IPS-15b (cell line): ENCODE measurements around the gene PAQR5.

Experiments used
- H3K27me3 ChIP-seq: one replicate; pipeline ENCODE4 v1.6.1; 2013; ENCODE audit warnings: low read length; ENCODE audit not compliant: control insufficient read depth, insufficient read depth
- H3K36me3 ChIP-seq: one replicate; pipeline ENCODE4 v1.6.1; 2013; ENCODE audit warnings: low read length; ENCODE audit not compliant: control insufficient read depth, insufficient read depth
- H3K4me1 ChIP-seq: one replicate; pipeline ENCODE4 v1.6.1; 2013; ENCODE audit warnings: mild to moderate bottlenecking, low read length; ENCODE audit not compliant: control insufficient read depth, insufficient read depth
- H3K4me3 ChIP-seq: one replicate; pipeline ENCODE4 v1.5.1; 2013; ENCODE audit warnings: low read depth, low read length
- H3K9ac ChIP-seq: one replicate; pipeline ENCODE4 v1.6.1; 2013; ENCODE audit warnings: low read depth, mild to moderate bottlenecking, low read length
- H3K9me3 ChIP-seq: one replicate; pipeline ENCODE4 v1.6.1; 2013; ENCODE audit warnings: mild to moderate bottlenecking, low read length; ENCODE audit not compliant: control insufficient read depth, insufficient read depth

PAQR5 gene

DNA sequence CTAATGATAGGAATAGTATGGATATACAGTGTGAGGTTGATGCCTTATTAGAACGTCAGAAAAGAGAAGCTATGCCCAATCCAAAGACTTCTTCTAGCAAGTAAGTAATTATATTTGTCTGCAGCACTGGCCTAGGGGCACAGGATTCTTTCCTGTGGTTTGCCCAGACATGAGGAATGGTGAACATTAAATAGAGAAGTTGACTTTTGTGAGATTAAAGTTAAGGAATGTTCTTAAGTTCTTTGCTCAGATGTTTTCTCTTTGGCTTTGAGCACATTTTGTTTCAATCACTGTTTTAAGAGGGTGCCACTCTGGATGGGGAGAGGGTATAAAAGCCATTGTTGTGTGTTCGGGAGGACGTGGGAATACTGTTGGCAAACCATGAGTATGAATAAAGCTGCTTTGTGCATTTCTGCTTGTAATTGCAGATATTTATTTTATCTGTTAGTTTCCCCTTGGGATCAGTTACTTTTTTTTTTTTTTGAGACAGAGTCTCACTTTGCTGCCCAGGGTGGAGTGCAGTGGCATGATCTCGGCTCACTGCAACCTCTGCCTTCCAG, 123.7 kb downstream of the PAQR5 start:
- no peak overlapping the region for H3K4me3 ChIP-seq
- peaks cover 16% of the 10 kb centered on the region for H3K36me3 ChIP-seq
- no peak overlapping the region for H3K9ac ChIP-seq
- no peaks in the 10 kb centered on the region for H3K4me1 ChIP-seq
- H3K9me3 ChIP-seq: no peaks in the 10 kb centered on the region
- no peaks in the 10 kb centered on the region for H3K27me3 ChIP-seq

DNA sequence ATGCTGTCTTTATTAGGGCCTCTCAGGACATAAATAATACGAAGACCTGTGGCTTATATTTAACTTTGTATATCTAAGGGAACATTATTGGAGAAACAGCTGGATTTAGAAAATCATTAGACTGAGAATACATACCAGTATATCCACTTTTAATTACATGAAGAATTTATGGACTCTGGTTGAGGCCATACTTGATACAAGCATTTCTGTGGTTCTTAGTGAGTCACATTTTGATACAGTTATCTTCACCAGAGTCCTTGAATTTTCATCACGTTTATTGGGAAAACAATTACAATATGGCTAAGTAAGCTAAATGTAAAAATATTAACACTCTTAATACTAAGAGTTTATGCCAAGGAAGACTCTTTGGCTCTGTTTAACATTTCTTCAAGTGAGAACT, 125.3 kb downstream of the PAQR5 start:
- Histone ChIP-seq H3K4me1 (no peaks in the 10 kb centered on the region), H3K9me3 (no peaks in the 10 kb centered on the region), H3K27me3 (no peaks in the 10 kb centered on the region), H3K4me3 (no peak overlapping the region), H3K36me3 (peaks cover 19% of the 10 kb centered on the region), H3K9ac (no peak overlapping the region)

DNA sequence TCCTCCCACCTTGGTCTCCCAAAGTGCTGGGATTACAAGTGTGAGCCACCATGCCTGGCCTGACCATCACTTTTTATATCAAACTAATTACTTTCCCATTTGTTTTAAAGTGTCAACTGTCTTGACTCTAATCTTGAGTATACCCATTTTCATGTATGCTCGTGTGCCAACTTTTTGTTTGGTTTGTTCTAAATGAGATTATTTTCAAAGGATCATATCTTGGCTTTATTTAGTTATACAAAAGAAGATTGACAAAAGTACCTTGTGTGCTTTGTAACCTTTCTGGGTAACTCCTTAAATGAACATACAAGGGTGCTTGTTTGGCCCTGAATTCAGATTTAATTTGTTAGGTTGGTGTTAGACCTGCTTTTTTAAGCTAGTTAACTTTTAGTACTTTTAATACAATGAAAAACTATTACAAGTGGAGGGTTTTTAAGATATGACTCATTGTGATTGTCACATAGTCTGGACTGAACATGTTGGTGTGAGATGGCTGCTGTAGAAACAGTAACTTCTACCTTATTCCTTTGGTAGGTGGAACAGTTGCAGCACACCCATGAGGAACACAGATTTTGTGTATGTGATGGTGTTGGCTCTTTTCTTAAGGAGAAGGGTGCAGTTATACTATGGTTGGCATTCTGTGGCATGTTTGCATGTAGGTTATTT, 126.2 kb downstream of the PAQR5 start:
- no peaks in the 10 kb centered on the region for H3K9me3 ChIP-seq
- H3K27me3 ChIP-seq: no peaks in the 10 kb centered on the region
- peaks cover 24% of the 10 kb centered on the region for H3K36me3 ChIP-seq
- H3K4me3 ChIP-seq: no peak overlapping the region
- no peaks in the 10 kb centered on the region for H3K4me1 ChIP-seq
- no peak overlapping the region for H3K9ac ChIP-seq

DNA sequence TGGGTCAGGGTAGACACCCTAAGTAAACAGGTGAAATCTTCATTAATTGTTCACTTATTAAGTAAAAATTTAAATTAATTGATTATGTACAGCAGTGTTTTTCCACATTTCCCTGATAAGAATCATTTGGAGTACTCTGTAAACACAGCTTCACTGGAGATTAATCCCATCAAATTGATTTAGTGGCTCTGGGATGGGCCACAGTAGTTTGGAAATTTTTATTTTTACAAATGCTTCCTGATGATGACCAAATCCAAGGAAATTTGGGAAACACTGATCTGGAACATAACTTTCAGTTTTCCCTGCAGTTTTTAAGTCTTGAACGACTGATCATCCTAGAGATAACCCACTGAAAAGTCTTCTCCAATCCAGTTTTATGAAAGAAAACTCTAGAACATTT, 135.1 kb downstream of the PAQR5 start:
- H3K36me3 ChIP-seq: peaks cover 19% of the 10 kb centered on the region
- no peaks in the 10 kb centered on the region for H3K27me3 ChIP-seq
- no peak overlapping the region for H3K9ac ChIP-seq
- no peak overlapping the region for H3K4me3 ChIP-seq
- H3K4me1 ChIP-seq: no peaks in the 10 kb centered on the region
- no peaks in the 10 kb centered on the region for H3K9me3 ChIP-seq

DNA sequence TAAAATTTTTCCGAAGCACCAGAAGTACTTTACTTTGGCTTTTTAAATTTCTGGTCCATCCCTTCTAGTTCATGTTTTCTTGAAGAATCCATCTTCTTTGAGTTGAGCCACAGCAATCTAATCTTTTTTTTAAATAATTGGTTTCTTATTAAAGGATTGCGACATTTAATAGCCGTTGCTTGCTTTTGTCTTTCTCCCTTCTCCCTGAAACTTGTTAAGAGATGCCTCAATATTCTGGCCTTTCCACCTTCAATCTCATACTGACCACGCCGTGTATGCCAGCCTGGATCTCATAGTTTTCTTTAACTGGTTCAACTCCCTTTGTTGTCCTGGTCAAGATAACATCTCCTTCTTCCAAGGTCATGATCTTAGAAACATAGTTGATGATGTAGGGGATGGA, 135.5 kb downstream of the PAQR5 start:
- Histone ChIP-seq H3K4me1 (no peaks in the 10 kb centered on the region), H3K36me3 (peaks cover 18% of the 10 kb centered on the region), H3K4me3 (no peak overlapping the region), H3K9me3 (no peaks in the 10 kb centered on the region), H3K27me3 (no peaks in the 10 kb centered on the region), H3K9ac (no peak overlapping the region)

DNA sequence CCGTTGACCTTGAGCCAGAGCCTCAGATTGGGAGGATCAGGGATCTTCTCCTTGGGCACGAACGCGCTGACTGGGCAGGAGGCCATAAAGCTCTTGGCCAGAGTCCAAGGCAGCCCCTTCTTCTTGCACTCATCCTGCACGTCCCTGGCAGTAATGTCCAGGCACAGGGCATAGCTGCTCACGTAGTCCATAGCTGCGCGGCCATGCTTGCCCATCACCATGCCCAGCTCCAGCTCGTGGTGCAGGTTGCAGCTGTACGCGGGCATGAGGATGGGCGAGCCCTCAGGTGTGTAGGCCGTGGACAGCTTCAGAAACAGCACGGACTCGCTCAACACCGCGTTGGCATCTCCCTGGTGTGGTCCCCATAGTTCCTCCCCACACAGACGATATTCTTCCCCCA, 136.0 kb downstream of the PAQR5 start:
- Histone ChIP-seq H3K9ac (no peak overlapping the region), H3K4me3 (no peak overlapping the region), H3K9me3 (no peaks in the 10 kb centered on the region), H3K36me3 (peaks cover 18% of the 10 kb centered on the region), H3K4me1 (no peaks in the 10 kb centered on the region), H3K27me3 (no peaks in the 10 kb centered on the region)

DNA sequence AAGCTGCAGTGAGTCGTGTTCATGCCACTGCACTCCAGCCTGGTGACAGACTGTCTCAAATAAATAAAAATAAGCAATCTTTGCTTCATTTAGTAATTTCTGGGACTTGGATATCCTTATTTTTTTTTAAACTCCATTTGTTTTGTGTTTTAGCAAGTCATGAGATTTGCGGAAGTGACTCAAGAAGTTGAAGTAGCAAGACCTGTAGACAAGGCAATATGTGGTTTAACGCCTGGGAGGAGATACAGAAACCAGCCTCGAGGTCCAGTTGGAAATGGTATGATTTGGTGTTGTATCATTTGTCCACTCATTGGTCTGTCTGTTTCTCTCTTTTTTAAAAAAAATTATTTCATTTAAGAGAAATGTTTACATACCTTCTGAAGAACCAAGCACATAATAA, 137.3 kb downstream of the PAQR5 start:
- Histone ChIP-seq H3K36me3 (peaks cover 21% of the 10 kb centered on the region), H3K9me3 (no peaks in the 10 kb centered on the region), H3K4me3 (no peak overlapping the region), H3K9ac (no peak overlapping the region), H3K27me3 (no peaks in the 10 kb centered on the region), H3K4me1 (no peaks in the 10 kb centered on the region)

DNA sequence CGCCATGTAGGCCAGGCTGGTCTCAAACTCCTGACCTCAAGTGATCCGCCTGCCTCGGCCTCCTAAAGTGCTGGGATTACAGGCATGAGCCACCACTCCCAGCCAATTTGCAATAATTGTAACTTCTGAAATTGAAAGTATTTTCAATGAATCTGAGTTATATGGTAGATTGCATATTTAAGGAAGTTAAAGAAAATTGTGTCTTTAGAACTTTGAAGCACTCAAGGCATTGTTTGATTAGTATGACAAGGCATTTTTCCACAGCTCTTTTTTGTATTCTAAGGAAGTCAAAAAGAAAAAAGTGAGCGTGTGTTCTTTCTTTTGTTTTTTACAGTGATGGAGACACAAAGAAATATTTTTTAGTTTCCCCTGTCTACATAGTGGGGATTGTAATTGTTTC, 138.2 kb downstream of the PAQR5 start:
- Histone ChIP-seq H3K4me3 (no peak overlapping the region), H3K9ac (no peak overlapping the region), H3K9me3 (no peaks in the 10 kb centered on the region), H3K4me1 (no peaks in the 10 kb centered on the region), H3K27me3 (no peaks in the 10 kb centered on the region), H3K36me3 (peaks cover 20% of the 10 kb centered on the region)

DNA sequence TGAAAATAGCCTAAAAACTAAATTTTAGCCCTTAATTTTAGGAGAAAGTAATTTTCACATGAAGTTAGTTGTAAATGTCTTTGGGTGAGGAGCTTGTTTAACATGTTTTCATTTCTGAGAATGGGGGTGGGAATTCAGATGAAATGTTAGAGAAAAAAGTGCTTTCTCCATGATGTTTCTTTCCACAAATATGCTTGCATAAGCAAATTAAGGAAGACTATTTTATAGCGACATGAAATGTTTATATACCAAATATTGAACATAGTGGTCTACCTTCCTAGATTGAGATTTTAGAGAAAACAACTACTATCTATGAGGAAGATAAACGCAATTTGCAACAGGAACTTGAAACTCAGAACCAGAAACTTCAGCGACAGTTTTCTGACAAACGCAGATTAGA, 140.9 kb downstream of the PAQR5 start:
- no peaks in the 10 kb centered on the region for H3K4me1 ChIP-seq
- H3K4me3 ChIP-seq: no peak overlapping the region
- H3K9ac ChIP-seq: no peak overlapping the region
- peaks cover 19% of the 10 kb centered on the region for H3K36me3 ChIP-seq
- no peaks in the 10 kb centered on the region for H3K9me3 ChIP-seq
- H3K27me3 ChIP-seq: no peaks in the 10 kb centered on the region

DNA sequence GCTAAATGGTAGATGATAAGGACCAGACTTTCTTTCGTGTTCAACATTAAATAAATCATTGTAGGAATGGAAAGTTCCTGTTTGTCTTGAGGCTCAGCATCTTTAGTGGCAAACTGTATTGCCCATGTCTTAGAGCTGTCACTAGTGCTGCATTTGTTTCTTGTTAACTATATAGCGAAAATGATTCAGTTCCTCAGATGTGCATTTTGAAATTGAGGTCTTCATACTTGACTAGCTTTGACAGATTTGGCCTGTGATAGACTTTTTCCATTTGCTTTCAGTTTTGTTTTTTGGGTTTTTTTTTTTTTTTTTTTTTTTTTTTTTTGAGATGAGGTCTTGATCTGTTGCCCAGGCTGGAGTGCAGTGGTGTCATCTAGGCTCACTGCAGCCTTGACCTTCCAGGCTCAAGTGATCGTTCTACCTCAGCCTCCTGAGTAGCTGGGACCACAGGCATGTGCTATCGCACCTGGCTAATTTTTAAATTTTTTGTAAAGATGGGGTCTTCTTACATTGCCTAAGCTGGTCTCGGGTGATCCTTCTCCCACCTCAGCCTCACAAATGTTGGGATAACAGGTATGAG, 144.4 kb downstream of the PAQR5 start:
- H3K4me3 ChIP-seq: no peak overlapping the region
- no peaks in the 10 kb centered on the region for H3K27me3 ChIP-seq
- no peak overlapping the region for H3K9ac ChIP-seq
- no peaks in the 10 kb centered on the region for H3K4me1 ChIP-seq
- H3K9me3 ChIP-seq: no peaks in the 10 kb centered on the region
- H3K36me3 ChIP-seq: peaks cover 24% of the 10 kb centered on the region

DNA sequence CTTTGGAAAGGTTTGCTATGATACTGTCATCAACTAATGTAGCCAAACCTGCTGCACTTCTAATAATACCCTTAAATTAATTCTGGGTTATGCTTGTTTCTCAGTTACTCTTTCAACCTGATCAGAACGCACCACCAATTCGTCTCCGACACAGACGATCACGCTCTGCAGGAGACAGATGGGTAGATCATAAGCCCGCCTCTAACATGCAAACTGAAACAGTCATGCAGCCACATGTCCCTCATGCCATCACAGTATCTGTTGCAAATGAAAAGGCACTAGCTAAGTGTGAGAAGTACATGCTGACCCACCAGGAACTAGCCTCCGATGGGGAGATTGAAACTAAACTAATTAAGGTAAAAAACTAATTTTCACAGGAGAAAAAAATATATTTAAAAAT, 146.0 kb downstream of the PAQR5 start:
- no peak overlapping the region for H3K9ac ChIP-seq
- no peak overlapping the region for H3K4me3 ChIP-seq
- H3K36me3 ChIP-seq: peaks cover 20% of the 10 kb centered on the region
- no peaks in the 10 kb centered on the region for H3K9me3 ChIP-seq
- no peaks in the 10 kb centered on the region for H3K4me1 ChIP-seq
- no peaks in the 10 kb centered on the region for H3K27me3 ChIP-seq

DNA sequence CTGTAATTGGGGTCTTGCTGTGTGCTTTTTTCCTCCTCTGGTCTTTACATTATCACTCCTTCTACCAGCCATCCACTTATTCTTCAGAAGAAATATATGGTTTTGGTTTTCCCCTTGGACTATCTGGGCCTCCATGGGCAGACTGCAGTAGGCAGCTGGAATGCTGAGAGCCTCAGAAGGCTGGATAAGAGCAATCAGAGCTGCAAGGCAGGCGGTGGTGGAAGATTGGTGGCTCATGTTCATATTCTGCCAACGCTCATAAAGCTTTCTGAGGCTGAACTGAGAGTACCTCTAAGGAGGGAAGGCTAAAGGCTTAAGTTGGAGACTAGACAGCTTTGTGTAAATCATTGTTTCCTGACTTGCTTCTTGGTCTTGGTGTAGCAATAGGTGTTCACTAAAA, 148.2 kb downstream of the PAQR5 start:
- no peak overlapping the region for H3K9ac ChIP-seq

More for the DNA sequence above, 148.2 kb downstream of the PAQR5 start:
- Histone ChIP-seq H3K4me1 (no peaks in the 10 kb centered on the region), H3K36me3 (peaks cover 14% of the 10 kb centered on the region), H3K4me3 (no peak overlapping the region), H3K27me3 (no peaks in the 10 kb centered on the region), H3K9me3 (no peaks in the 10 kb centered on the region)
